NCI-H748 (cell line): ENCODE data around the gene BUB1.
"Not testable (repeated sequence)": the region's sequence is repeated elsewhere in the genome, so short reads cannot be mapped to it uniquely, and the experiment has no call there.

Experiments
- DNase-seq: peaks from one replicate; lab custom pipeline; 2025; ENCODE audit not compliant: unreplicated experiment; lab: John Stamatoyannopoulos, UW

The BUB1 gene

GRCh38 chr2:110659248-110659647, 18.6 kb downstream of the BUB1 start:
- DNase-seq, result no peak

GRCh38 chr2:110657724-110658305, 20.0 kb downstream of the BUB1 start:
- no peak for DNase-seq

- no peak for DNase-seq
Measured at GRCh38 chr2:110655701-110656100, 22.2 kb downstream of the BUB1 start.

- DNase-seq, result no peak
Measured at GRCh38 chr2:110653861-110654260, 24.0 kb downstream of the BUB1 start.

GRCh38 chr2:110650346-110650745, 27.5 kb downstream of the BUB1 start:
- no peak for DNase-seq

- DNase-seq, result no peak
Measured at GRCh38 chr2:110647777-110648176, 30.1 kb downstream of the BUB1 start.

- no peak for DNase-seq
Measured at GRCh38 chr2:110645616-110646015, 32.2 kb downstream of the BUB1 start.

GRCh38 chr2:110644357-110644756, 33.5 kb downstream of the BUB1 start:
- DNase-seq, result no peak

- DNase-seq, result no peak
Measured at GRCh38 chr2:110642360-110642759, 35.5 kb downstream of the BUB1 start.

- no peak for DNase-seq
Measured at GRCh38 chr2:110639972-110640371, 37.9 kb downstream of the BUB1 start.

- no peak for DNase-seq
Measured at GRCh38 chr2:110638952-110639695, 38.7 kb downstream of the BUB1 start.

- no peak for DNase-seq
Measured at GRCh38 chr2:110638004-110638403, 39.9 kb downstream of the BUB1 start.

GRCh38 chr2:110637093-110637492, 40.8 kb downstream of the BUB1 start:
- no peak for DNase-seq

- DNase-seq, result not testable (repeated sequence)
Measured at GRCh38 chr2:110635949-110636628, 41.8 kb downstream of the BUB1 start.

GRCh38 chr2:110627348-110627747, 50.5 kb downstream of the BUB1 start:
- DNase-seq, result not testable (repeated sequence)

GRCh38 chr2:110619326-110619939, 58.4 kb downstream of the BUB1 start:
- not testable (repeated sequence) for DNase-seq

- not testable (repeated sequence) for DNase-seq
Measured at GRCh38 chr2:110613927-110614326, 63.9 kb downstream of the BUB1 start.

GRCh38 chr2:110610613-110611250, 67.1 kb downstream of the BUB1 start:
- DNase-seq, result not testable (repeated sequence)

- DNase-seq, result not testable (repeated sequence)
Measured at GRCh38 chr2:110609843-110610612, 67.8 kb downstream of the BUB1 start.

- not testable (repeated sequence) for DNase-seq
Measured at GRCh38 chr2:110608788-110609502, 68.9 kb downstream of the BUB1 start.
